Neutrophil (primary cell): Measurements from ENCODE around the gene PALM2AKAP2.

ENCODE experiments used
- H3K27ac ChIP-seq: fragments of 200-600 bp; sonication (generic); 2 replicates; pipeline ENCODE4 v1.5.1; 2016; ENCODE audit warnings: mild to moderate bottlenecking, moderate library complexity
- H3K27me3 ChIP-seq: fragments of 200-600 bp; sonication (generic); 2 replicates; pipeline ENCODE4 v1.6.0; 2016; ENCODE audit warnings: mild to moderate bottlenecking
- H3K36me3 ChIP-seq: fragments of 200-600 bp; sonication (generic); 2 replicates; pipeline ENCODE4 v1.5.1; 2017
- H3K4me1 ChIP-seq, 2 experiments: fragments of 200-600 bp in 1 of 2; sonication (generic) in 1 of 2; 1 replicate in 1 of 2; 2 replicates in 1 of 2; pipeline versions ENCODE4 v1.5.1 to v1.6.1; 2013 to 2016; ENCODE audit warnings: low read depth in 1 of 2, low read length in 1 of 2, mild to moderate bottlenecking in 1 of 2, moderate library complexity in 1 of 2; ENCODE audit not compliant: control insufficient read depth in 1 of 2, insufficient read depth in 1 of 2
- H3K4me3 ChIP-seq, 2 experiments: fragments of 200-600 bp in 1 of 2; sonication (generic) in 1 of 2; 1 replicate in 1 of 2; 2 replicates in 1 of 2; pipeline ENCODE4 v1.5.1; 2013 to 2016; ENCODE audit warnings: low read depth in 1 of 2, low read length in 1 of 2, mild to moderate bottlenecking in 1 of 2, moderate library complexity in 1 of 2
- H3K9me3 ChIP-seq: fragments of 200-600 bp; sonication (generic); 2 replicates; pipeline ENCODE4 v1.5.1; 2016
- TF ChIP-seq, protein P1 (sequence below): fragments of 200-600 bp; sonication (generic); IDR thresholded peaks from 2 replicates; pipeline ENCODE4 v1.5.1; 2016; ENCODE audit warnings: antibody characterized with exemption

The PALM2AKAP2 gene

DNA sequence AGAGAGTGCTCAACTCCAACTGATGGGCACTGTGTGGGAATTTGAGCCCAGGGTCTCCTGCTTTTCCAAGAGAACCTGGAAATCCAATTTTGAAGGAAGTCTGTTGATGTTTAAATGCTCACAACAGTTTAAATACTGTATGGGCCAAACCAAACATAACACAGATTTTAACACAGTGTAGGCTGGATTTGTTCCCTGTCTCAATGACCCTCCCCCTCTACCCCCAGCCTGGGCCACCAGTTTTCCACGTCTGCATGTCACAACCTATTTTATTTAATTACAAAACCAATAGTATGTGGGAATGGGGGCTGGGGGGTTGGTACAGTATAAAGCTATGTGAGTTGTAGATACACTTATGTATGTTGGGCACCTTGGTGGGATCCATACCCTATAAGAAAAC is 11.7 kb downstream of the PALM2AKAP2 start:
- no peaks in the 10 kb centered on the region for H3K4me1 ChIP-seq

DNA sequence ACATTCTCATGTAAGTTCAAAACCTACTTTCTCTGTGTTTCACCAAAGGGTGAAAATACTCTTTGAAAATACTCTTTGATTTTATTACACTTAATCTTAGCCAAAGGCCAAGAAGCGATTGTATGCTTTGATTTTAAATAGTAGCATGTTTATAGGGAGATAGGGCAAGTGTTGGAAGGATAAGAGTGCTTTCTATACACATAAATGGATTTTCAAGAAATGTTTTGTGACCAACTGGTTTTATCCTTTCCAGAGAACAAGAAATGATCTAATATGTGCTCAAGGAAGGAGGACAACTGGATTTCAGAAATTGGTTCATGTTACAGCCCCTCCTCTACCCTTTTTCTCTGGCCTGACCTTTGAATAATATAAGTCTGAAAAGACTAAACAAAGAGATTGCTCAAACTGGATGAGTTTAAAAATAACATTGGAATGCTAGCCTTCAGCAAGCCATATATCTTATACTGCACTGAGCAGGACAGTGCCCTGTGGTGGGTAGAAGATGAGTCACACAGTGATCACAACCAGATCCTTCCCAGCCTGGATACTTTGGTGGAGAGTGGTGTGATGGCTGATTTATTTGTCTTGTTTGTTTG is 13.1 kb downstream of the PALM2AKAP2 start:
- Histone ChIP-seq H3K9me3 (no peaks in the 10 kb centered on the region), H3K36me3 (no peaks in the 10 kb centered on the region), H3K27me3 (peaks cover 31% of the 10 kb centered on the region), H3K27ac (no peak overlapping the region), H3K4me3 (no peak overlapping the region), H3K4me1 (no peaks in the 10 kb centered on the region)
- TF ChIP-seq, protein P1, sequence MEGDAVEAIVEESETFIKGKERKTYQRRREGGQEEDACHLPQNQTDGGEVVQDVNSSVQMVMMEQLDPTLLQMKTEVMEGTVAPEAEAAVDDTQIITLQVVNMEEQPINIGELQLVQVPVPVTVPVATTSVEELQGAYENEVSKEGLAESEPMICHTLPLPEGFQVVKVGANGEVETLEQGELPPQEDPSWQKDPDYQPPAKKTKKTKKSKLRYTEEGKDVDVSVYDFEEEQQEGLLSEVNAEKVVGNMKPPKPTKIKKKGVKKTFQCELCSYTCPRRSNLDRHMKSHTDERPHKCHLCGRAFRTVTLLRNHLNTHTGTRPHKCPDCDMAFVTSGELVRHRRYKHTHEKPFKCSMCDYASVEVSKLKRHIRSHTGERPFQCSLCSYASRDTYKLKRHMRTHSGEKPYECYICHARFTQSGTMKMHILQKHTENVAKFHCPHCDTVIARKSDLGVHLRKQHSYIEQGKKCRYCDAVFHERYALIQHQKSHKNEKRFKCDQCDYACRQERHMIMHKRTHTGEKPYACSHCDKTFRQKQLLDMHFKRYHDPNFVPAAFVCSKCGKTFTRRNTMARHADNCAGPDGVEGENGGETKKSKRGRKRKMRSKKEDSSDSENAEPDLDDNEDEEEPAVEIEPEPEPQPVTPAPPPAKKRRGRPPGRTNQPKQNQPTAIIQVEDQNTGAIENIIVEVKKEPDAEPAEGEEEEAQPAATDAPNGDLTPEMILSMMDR = no peak

More for the DNA sequence above, 11.7 kb downstream of the PALM2AKAP2 start:
- TF ChIP-seq, protein P1 = no peak
- Histone ChIP-seq H3K27me3 (peaks cover 31% of the 10 kb centered on the region), H3K27ac (no peak overlapping the region), H3K36me3 (no peaks in the 10 kb centered on the region), H3K4me3 (no peak overlapping the region), H3K9me3 (no peaks in the 10 kb centered on the region)

DNA sequence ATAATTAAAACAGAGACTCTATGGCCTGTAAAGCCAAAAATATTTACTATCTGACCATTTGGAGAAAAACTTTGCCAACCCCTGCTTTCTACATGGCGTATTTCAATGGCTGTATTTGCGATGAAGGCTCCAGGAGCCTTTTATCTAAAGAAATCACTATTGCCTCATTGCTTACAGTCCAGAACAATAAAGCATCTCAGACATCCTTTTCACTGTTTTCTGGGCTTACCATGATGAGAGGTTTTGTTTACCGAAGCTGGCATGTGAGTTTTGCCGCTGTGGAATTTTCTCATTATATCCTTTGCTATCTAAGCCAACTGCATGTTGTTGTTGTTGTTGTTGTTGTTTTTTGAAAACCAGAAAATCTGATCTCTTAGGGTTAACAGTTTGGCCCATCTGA is 13.9 kb downstream of the PALM2AKAP2 start:
- TF ChIP-seq, protein P1 = no peak
- Histone ChIP-seq H3K27ac (no peak overlapping the region), H3K4me1 (no peaks in the 10 kb centered on the region), H3K9me3 (no peaks in the 10 kb centered on the region), H3K27me3 (peaks cover 25% of the 10 kb centered on the region), H3K4me3 (no peak overlapping the region), H3K36me3 (no peaks in the 10 kb centered on the region)

DNA sequence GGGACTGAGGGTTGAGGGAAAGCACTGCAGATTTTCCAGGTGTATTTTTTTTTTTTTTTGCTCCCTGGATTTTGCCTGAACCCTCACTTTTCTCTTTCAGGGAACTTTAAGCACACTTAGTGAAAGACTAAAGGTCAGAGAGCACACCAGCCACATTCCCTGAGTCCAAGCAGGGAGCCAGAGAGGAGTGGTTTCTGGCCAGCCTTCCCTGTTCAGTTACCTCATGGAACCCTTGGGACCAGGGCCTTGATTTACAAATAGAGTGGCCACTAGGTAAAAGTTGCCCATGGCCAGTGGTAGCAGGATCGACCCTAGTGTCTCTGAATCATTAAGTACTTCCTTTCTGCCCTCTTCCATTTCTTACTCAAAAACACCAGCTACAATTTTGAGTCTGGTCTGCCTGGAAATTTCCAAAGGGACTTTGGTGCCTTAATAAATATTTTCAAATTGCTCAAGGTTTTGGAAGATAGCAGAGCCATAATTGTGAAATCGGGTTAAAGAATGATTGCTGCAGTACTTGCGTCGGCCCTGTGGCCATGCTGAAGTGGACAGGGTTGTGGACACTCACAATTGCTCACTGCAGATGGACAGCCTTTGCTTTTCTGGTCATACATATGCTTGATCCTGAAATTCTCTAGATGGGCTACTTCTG is 14.5 kb downstream of the PALM2AKAP2 start:
- no peaks in the 10 kb centered on the region for H3K36me3 ChIP-seq
- H3K27ac ChIP-seq = no peak overlapping the region
- H3K4me1 ChIP-seq = no peaks in the 10 kb centered on the region
- TF ChIP-seq, protein P1 = no peak
- no peak overlapping the region for H3K4me3 ChIP-seq
- H3K27me3 ChIP-seq = peaks cover 25% of the 10 kb centered on the region
- H3K9me3 ChIP-seq = no peaks in the 10 kb centered on the region

DNA sequence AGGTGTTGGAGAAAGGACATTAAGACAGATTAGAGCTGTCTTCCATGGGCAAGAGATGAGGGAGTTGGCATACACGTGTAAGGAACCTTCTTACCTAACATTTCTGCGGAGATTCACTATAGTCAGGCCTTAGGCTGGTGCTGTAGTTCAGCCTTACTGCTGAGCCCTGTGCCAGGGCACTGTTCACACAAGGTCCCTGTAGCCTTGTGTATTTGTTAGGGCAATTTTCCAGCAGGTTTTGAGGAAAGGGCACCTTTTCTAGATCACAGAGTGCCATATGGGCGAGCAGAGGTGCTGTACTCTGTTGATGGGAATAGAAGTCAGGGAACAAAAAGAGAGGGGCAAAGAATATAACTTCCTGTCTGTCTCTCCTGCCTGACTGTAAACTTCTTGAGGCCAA is 15.6 kb downstream of the PALM2AKAP2 start:
- Histone ChIP-seq H3K36me3 (no peaks in the 10 kb centered on the region), H3K9me3 (no peaks in the 10 kb centered on the region), H3K4me1 (no peaks in the 10 kb centered on the region), H3K27me3 (peaks cover 25% of the 10 kb centered on the region), H3K27ac (no peak overlapping the region), H3K4me3 (no peak overlapping the region)
- TF ChIP-seq, protein P1 = no peak
